HG03045 (cell line): ENCODE results near the gene LPO.
A peak's percentile ranks its signal among the peaks of the same experiment; 100 is the strongest.

ENCODE experiments used
- ATAC-seq: cut with Tn5 transposase; IDR thresholded peaks from one replicate; pipeline ENCODE4 v1.9.1; 2021; ENCODE audit warnings: mild to moderate bottlenecking, moderate library complexity; ENCODE audit not compliant: unreplicated experiment

LPO gene

GRCh38 chr17:58228679-58229078, 9.7 kb upstream of the LPO start:
- no peak for ATAC-seq

GRCh38 chr17:58229384-58229783, 9.0 kb upstream of the LPO start:
- no peak for ATAC-seq

GRCh38 chr17:58229881-58230280, 8.5 kb upstream of the LPO start:
- no peak for ATAC-seq

- no peak for ATAC-seq
Observed at GRCh38 chr17:58231641-58232040, 6.7 kb upstream of the LPO start.

GRCh38 chr17:58232707-58233156, 5.7 kb upstream of the LPO start:
- ATAC-seq = peak; percentile 67

GRCh38 chr17:58233543-58233942, 4.8 kb upstream of the LPO start:
- peak; percentile 67 for ATAC-seq

- ATAC-seq = no peak
Observed at GRCh38 chr17:58234512-58234911, 3.9 kb upstream of the LPO start.

GRCh38 chr17:58235821-58236220, 2.6 kb upstream of the LPO start:
- ATAC-seq = no peak

- no peak for ATAC-seq
Observed at GRCh38 chr17:58236394-58236793, 2.0 kb upstream of the LPO start.

GRCh38 chr17:58239987-58240386, 1.6 kb downstream of the LPO start:
- no peak for ATAC-seq

GRCh38 chr17:58242171-58242784, 3.9 kb downstream of the LPO start:
- no peak for ATAC-seq

GRCh38 chr17:58244963-58245362, 6.6 kb downstream of the LPO start:
- no peak for ATAC-seq

- no peak for ATAC-seq
Observed at GRCh38 chr17:58245428-58246103, 7.2 kb downstream of the LPO start.

- no peak for ATAC-seq
Observed at GRCh38 chr17:58246104-58246740, 7.8 kb downstream of the LPO start.

GRCh38 chr17:58246781-58247180, 8.4 kb downstream of the LPO start:
- ATAC-seq = no peak

- no peak for ATAC-seq
Observed at GRCh38 chr17:58247511-58248363, 9.4 kb downstream of the LPO start.

- no peak for ATAC-seq
Observed at GRCh38 chr17:58248955-58249269, 10.5 kb downstream of the LPO start.

GRCh38 chr17:58249270-58250133, 11.1 kb downstream of the LPO start:
- ATAC-seq = peak; percentile 57

GRCh38 chr17:58250344-58251011, 12.1 kb downstream of the LPO start:
- ATAC-seq = no peak

GRCh38 chr17:58252141-58252540, 13.8 kb downstream of the LPO start:
- ATAC-seq = no peak
